Activated CD8-positive, alpha-beta memory T cell treated with anti-CD3 and anti-CD28 coated beads, Interleukin-2, amount 50 U/mL, for 1 hour (primary cell): Measurements from ENCODE around the gene KLF12.

Experiments used
- DNase-seq: peaks from one replicate; pipeline ENCODE4 v3.0.0-alpha.2; 2020; ENCODE audit errors: extremely low read depth

The KLF12 gene

DNA sequence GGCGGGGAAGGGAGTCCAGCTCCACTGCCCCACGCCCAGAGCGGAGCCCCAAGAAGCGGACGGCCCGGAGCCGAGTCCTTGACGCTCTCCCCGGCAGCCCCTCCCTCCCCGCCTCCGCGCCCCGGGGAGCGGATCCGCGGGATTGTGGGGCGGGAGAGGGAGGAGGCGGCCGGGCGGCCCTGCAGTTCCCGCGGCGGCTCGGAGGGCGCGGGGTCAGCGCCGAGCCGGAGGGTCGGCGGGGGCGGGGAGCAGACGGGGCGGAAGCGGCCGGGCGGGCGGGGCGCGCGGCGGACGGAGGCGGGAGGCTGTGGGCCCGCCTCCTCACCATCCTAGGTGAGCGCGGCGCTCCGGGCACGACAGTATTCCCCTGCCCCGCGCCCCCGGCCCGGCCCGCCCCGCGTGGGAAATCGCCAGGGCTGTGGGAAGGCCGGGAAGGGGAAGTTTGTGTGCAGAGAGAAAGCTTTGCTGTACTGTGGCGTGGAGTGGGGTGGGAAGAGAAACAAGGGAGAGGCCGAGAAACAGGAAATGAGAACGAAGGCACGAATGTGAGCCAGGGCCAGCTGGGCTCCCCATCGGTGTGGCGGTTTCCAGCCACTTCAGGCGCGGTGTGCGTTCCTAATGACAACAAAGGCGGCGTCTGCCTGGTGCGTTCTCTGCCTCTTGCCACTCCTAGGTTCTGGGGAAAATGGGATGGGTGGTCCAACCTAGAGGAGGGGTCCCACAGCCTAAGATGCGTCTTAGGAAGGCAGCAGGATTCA lies 1.3 kb upstream of the KLF12 start:
- DNase-seq = peak; percentile 14

- DNase-seq = peak; percentile 43
These were observed 647 bp upstream of the KLF12 start for GRCh38 chr13:74134777-74135325.

DNA sequence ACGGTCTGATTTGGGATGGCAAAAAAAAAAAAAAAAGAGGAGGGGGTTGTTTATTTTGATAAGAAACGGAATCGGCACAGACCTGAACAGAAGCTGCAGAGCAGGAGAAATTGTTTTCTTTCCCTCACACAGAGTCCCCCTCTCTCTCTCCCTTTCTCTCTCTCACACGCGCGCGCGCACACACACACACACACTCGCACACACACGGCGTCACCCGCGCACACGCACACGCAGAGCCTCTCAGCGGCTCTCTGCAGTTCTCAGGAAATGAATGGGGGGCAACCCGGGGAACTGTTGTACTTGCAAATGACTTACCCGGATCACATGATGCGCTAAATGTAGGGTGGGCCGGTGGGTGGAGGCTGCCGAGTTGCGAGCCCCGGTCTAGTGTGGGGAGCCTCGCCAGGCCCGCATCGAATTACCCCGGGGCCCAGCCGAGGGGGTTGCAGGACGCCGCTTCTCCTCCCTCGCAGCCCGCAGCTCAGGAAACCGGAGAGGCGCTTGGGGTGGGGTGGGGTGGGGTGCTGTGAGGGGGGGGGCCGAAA lies 475 bp downstream of the KLF12 start:
- peak; percentile 92 for DNase-seq

DNA sequence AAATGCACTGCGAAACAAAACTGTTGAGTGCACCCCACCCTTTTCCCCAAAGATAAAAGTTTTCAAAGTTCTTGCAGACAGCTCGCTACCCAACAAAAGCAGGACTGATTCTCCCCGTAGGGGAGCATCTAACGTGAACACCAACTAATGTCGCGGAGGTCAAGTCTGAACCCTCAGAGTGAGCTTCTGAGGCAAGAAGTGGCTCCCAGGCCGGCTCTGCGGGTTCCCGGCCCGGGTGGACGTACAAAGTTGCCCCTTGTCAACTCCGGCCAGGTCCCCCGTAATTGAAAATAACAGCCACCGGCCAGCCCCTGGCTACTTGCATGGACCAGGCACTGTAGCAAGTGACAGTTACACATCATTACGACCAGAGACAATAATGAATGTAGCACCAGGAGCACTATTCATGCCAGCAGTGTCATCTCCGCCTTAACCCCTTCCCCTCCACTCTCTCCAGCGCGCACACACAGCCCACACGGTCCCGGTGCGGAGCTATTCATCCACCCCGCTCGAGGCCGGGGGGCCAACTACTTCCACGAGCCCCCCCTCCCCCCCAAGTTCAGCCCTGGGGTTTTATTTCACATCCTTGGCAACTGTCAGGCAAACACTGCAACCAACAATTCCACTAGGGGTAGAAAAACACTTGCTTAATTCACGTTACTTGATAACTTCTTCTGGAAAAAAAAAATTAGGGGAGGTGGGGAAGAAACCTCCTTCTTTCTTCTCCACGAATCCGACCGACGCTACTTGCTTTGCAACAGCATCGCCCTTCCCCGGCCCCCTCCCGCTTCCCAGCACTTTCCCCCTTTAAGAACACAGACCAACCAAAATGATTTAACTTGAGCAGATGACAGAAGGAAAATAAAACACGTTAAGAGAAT lies 1.2 kb downstream of the KLF12 start:
- DNase-seq = peak; percentile 11

GRCh38 chr13:74132152-74132775 lies 1.9 kb downstream of the KLF12 start:
- no peak for DNase-seq

- DNase-seq = no peak
These were observed 3.0 kb downstream of the KLF12 start for GRCh38 chr13:74131227-74131626.

GRCh38 chr13:74129500-74130191 lies 4.6 kb downstream of the KLF12 start:
- DNase-seq = no peak

GRCh38 chr13:74128156-74128767 lies 5.9 kb downstream of the KLF12 start:
- no peak for DNase-seq

DNA sequence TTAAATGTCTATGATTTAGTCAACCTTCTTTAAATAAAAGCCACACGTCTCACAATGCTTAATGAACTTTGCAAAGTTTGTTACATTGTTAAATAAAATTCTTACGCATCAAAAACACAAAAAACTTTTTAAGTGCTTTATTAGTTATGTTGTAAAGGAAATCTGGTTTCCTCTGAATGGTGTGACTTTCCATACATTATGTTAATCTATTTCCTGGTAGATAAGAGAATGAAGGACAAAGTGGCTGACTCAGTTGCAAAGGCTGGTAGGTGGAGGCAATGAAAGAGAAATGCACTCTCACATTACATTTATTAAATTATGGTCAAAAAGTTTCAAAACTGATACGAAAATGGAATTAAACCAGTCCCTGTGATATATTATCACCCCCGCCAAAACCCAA lies 15.9 kb downstream of the KLF12 start:
- DNase-seq = no peak

- DNase-seq = no peak
These were observed 16.9 kb downstream of the KLF12 start for GRCh38 chr13:74117207-74117705.

DNA sequence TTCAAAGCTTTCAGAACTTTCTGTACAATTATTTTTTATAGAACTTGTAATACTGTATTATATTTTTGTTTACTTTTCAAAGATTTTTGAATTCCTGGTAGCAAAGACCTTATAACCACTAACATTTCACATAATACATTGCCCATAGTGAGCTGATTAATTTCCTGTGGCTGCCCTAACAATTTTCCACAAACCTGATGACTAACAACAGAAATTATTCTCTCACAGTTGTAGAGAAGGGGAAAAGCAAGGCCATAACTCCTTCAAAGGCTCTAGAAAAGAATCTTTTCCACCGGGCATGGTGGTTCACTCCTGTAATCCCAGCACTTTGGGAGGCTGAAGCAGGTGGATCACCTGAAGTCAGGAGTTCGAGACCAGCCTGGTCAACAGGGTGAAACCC lies 19.1 kb downstream of the KLF12 start:
- DNase-seq = no peak

DNA sequence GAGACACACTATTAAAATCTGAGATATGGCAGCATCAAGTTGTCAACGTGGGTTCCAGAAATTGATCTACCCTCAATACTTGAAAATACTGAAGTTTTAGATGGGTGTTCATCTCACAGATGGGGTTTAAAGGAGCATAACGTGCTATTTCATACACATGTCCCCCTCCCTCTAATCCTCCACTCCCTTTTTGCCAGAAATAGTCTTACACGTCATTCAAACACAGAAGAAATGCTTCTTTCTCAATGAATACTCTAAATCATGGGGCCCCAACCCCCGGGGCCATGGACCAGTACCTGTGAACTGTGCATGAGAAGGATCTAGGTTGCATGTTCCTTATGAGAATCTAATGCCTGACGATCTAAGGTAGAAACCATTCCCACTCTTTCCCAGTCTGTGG lies 19.6 kb downstream of the KLF12 start:
- DNase-seq = no peak

DNA sequence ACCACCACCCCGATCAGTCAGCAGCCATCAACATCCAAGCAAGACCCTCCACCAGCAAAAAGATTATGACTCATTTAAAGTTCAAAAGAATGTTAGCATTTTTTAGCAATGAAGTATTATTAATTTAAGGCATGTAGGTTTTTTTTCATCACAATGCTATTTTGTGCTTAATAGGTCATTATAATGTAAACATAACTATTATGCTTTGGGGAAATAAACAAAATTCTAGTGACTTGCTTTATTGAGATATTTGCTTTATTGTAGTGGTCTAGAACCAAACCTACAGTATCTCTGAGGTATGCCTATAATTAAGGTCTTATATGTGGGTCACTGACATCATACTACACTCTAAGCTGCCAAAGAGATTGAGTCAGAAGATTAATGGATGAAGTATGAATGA lies 20.0 kb downstream of the KLF12 start:
- DNase-seq = no peak

DNA sequence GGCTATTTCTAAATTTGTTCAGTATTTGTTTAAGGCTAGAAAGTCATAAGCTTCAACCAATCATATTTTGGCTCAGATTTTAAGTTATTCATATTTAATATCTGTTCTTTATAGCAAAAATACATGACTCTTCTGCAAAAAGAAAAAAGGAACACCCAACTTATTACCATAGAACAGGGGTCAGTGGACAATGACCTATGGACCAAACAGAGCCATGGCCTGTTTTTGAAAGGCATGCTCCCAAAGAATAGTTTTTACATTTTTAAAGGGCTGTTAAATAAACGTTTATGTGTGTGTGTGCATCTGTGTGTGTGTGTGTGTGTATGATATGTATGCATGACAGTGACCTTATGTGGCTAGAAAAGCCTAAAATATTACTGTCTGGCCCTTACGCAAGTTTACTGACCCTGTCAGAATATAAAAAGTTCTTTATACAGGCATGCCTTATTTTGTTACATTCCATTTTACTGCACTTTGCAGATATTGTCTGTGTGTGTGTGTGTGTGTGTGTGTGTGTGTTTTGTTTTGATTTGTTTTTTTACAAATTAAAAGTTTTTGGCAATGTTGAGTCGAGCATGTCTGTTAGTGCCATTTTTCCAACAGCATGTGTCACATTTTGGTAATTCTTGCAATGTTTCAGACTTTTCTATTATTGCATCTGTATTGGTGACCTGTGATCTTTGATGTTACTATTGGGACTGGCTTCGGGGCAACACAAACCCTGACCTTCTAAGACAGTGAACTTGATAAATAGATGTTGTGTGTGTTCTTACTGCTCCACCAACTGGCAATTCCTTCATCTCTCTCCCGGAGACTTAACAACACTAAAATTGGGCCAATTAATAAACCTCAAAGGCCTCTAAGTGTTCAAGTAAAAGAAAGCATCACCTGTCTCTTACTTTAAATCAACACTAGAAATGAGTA lies 22.0 kb downstream of the KLF12 start:
- DNase-seq = no peak

GRCh38 chr13:74111399-74111798 lies 22.8 kb downstream of the KLF12 start:
- no peak for DNase-seq

GRCh38 chr13:74110053-74110452 lies 24.2 kb downstream of the KLF12 start:
- no peak for DNase-seq

DNA sequence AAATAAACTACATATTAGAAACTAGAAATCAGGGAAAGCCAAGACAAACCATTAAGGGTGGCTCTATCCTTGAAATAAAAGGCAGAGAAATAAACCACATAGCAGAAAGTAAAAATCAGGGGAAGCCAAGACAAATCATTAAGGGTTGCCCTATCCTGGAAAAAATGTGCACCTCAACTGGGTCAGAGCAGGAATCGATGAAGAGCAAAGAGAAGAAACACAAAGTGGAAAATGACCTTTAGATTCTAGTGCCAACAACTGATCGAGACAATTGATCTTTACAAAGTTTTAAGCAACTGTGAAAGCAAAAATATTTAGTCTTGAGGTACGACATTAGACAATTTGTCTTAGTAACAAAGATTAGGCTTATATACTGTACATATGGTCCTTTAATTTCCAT lies 26.6 kb downstream of the KLF12 start:
- DNase-seq = no peak

- DNase-seq = no peak
These were observed 28.3 kb downstream of the KLF12 start for GRCh38 chr13:74105871-74106270.

GRCh38 chr13:74104661-74105275 lies 29.4 kb downstream of the KLF12 start:
- no peak for DNase-seq
